Liver (tissue), 3 donors: ENCODE results near the gene TPSD1.
"Not testable (repeated sequence)": the region's sequence is repeated elsewhere in the genome, so short reads cannot be mapped to it uniquely, and the experiment has no call there.

Experiments used
- CTCF ChIP-seq: fragments of 150-350 bp; IDR thresholded peaks from 2 replicates; pipeline ENCODE4 v1.5.1; 2017; ENCODE audit warnings: improper control_type of control experiment, low read depth, low read length; ENCODE audit not compliant: missing input control
- RAD21 ChIP-seq, 2 donors: IDR thresholded peaks; 2 replicates each; pipeline ENCODE4 v1.6.1; 2016; ENCODE audit warnings: antibody characterized with exemption in 2 of 2, mild to moderate bottlenecking in 2 of 2
- SP1 ChIP-seq: IDR thresholded peaks from 2 replicates; pipeline ENCODE4 v1.6.1; 2018; ENCODE audit warnings: antibody characterized with exemption, mild to moderate bottlenecking
- donor health status: healthy.
- donor health status: healthy.

- not testable (repeated sequence) for TF ChIP-seq CTCF; RAD21 (IDR thresholded peaks at IDR 0.05); SP1
Measured at GRCh38 chr16:1243907-1244850, 11.7 kb upstream of the TPSD1 start.
